ENCODE measurements around the gene SLC25A19.
"Not testable (repeated sequence)": the region's sequence is repeated elsewhere in the genome, so short reads cannot be mapped to it uniquely, and the experiment has no call there.

The SLC25A19 gene

GRCh38 chr17:75301502-75302206 is 12.4 kb upstream of the SLC25A19 start:
- no peak for FAIRE-seq

GRCh38 chr17:75301049-75301448 is 11.8 kb upstream of the SLC25A19 start:
- FAIRE-seq: no peak

GRCh38 chr17:75300280-75300679 is 11.0 kb upstream of the SLC25A19 start:
- FAIRE-seq: no peak

- no peak for FAIRE-seq
These were observed 6.2 kb upstream of the SLC25A19 start for GRCh38 chr17:75295201-75296158.

GRCh38 chr17:75292810-75293448 is 3.7 kb upstream of the SLC25A19 start:
- FAIRE-seq: not testable (repeated sequence)

- FAIRE-seq: no peak
These were observed 652 bp upstream of the SLC25A19 start for GRCh38 chr17:75289832-75290337.

- FAIRE-seq: no peak
These were observed 491 bp downstream of the SLC25A19 start for GRCh38 chr17:75288770-75289114.

GRCh38 chr17:75288359-75288758 is 874 bp downstream of the SLC25A19 start:
- no peak for FAIRE-seq

GRCh38 chr17:75287221-75287620 is 2.0 kb downstream of the SLC25A19 start:
- FAIRE-seq: no peak

GRCh38 chr17:75285123-75285522 is 4.1 kb downstream of the SLC25A19 start:
- no peak for FAIRE-seq

GRCh38 chr17:75280189-75280588 is 9.0 kb downstream of the SLC25A19 start:
- FAIRE-seq: not testable (repeated sequence)

- FAIRE-seq: no peak
These were observed 11.6 kb downstream of the SLC25A19 start for GRCh38 chr17:75277664-75278071.

GRCh38 chr17:75273977-75274708 is 15.1 kb downstream of the SLC25A19 start:
- FAIRE-seq: no peak

GRCh38 chr17:75272848-75273184 is 16.4 kb downstream of the SLC25A19 start:
- FAIRE-seq: no peak

- FAIRE-seq: no peak
These were observed 17.0 kb downstream of the SLC25A19 start for GRCh38 chr17:75271955-75272847.

- FAIRE-seq: no peak
These were observed 17.8 kb downstream of the SLC25A19 start for GRCh38 chr17:75271233-75271954.

GRCh38 chr17:75270966-75271232 is 18.3 kb downstream of the SLC25A19 start, which contains the start of gene MIF4GD:
MIF4GD (minus strand) TSS chr17:75271231; CDS start chr17:75270195, 1,036 bp downstream.
- no peak for FAIRE-seq

GRCh38 chr17:75270218-75270965 is 18.8 kb downstream of the SLC25A19 start:
- no peak for FAIRE-seq

GRCh38 chr17:75269844-75270217 is 19.4 kb downstream of the SLC25A19 start:
- no peak for FAIRE-seq

Data from endometrium (tissue), 2 donors.